GM23338 (cell line): ENCODE measurements around the gene PPP4C. TPM values are rescaled to one million over a fixed set of nuclear protein-coding genes. Genes with fewer than 3 reads are reported as not detected.

Experiments
- ATAC-seq: fragments of 200-7000 bp; cut with Tn5 transposase; 3 replicates; pipeline ENCODE4 v1.9.1; 2020
- DNase-seq: peaks from one replicate; pipeline ENCODE4 v3.0.0-alpha.2; 2015; ENCODE audit warnings: low spot score
- H2AFZ ChIP-seq: fragments of 200-600 bp; sonication (generic); 2 replicates; pipeline ENCODE4 v1.8.0; 2016; ENCODE audit warnings: antibody characterized with exemption, mild to moderate bottlenecking, moderate library complexity
- H3F3A ChIP-seq: fragments of 200-600 bp; sonication (generic); replicated peaks from 2 replicates; pipeline ENCODE4 v1.8.0; 2017; ENCODE audit warnings: antibody characterized with exemption, mixed run types, low read depth
- H3K27ac ChIP-seq: fragments of 200-600 bp; sonication (generic); 2 replicates; pipeline ENCODE4 v1.6.1; 2016; ENCODE audit warnings: low read depth
- H3K27me3 ChIP-seq: fragments of 200-600 bp; sonication (generic); 2 replicates; pipeline ENCODE4 v1.8.0; 2016; ENCODE audit warnings: mild to moderate bottlenecking, mixed run types, moderate library complexity; ENCODE audit not compliant: insufficient read depth
- H3K36me3 ChIP-seq: fragments of 200-600 bp; sonication (generic); 2 replicates; pipeline ENCODE4 v1.8.0; 2016; ENCODE audit warnings: mild to moderate bottlenecking; ENCODE audit not compliant: insufficient read depth
- H3K4me1 ChIP-seq: fragments of 200-600 bp; sonication (generic); 2 replicates; pipeline ENCODE4 v1.8.0; 2016; ENCODE audit warnings: mild to moderate bottlenecking, moderate library complexity; ENCODE audit not compliant: insufficient read depth
- H3K4me2 ChIP-seq: fragments of 200-600 bp; sonication (generic); 2 replicates; pipeline ENCODE4 v1.7.1; 2017; ENCODE audit warnings: mixed run types
- H3K4me3 ChIP-seq: fragments of 200-600 bp; sonication (generic); 2 replicates; pipeline ENCODE4 v1.6.1; 2016; ENCODE audit warnings: mixed run types
- H3K79me2 ChIP-seq: fragments of 200-600 bp; sonication (generic); replicated peaks from 2 replicates; pipeline ENCODE4 v1.8.0; 2017; ENCODE audit warnings: mild to moderate bottlenecking; ENCODE audit not compliant: insufficient read depth
- H3K9me2 ChIP-seq: fragments of 200-600 bp; sonication (generic); 2 replicates; pipeline ENCODE4 v1.8.0; 2017; ENCODE audit not compliant: insufficient read depth
- H4K20me1 ChIP-seq: fragments of 200-600 bp; sonication (generic); replicated peaks from 2 replicates; pipeline ENCODE4 v1.8.0; 2017; ENCODE audit warnings: mild to moderate bottlenecking; ENCODE audit not compliant: insufficient read depth
- H3K27ac Mint-ChIP-seq: 2 replicates; pipeline ENCODE4 v1.8.0; 2020; ENCODE audit warnings: inconsistent platforms, mild to moderate bottlenecking, moderate library complexity, mixed read lengths
- H3K27me3 Mint-ChIP-seq: 3 replicates; pipeline ENCODE4 v1.8.0; 2022; ENCODE audit warnings: low read depth, mild to moderate bottlenecking, moderate library complexity, mixed read lengths, inconsistent platforms; ENCODE audit not compliant: insufficient read depth, poor library complexity
- H3K36me3 Mint-ChIP-seq: 3 replicates; pipeline ENCODE4 v1.8.0; 2021; ENCODE audit warnings: low read depth, mild to moderate bottlenecking, inconsistent platforms, moderate library complexity, mixed read lengths
- H3K4me1 Mint-ChIP-seq: 3 replicates; pipeline ENCODE4 v1.8.0; 2020; ENCODE audit warnings: mild to moderate bottlenecking, inconsistent platforms, mixed read lengths
- H3K4me3 Mint-ChIP-seq: 3 replicates; pipeline ENCODE4 v1.8.0; 2021; ENCODE audit warnings: moderate library complexity, mild to moderate bottlenecking, inconsistent platforms, mixed read lengths
- H3K9me3 Mint-ChIP-seq: 3 replicates; pipeline ENCODE4 v1.8.0; 2020; ENCODE audit warnings: moderate library complexity, mild to moderate bottlenecking, inconsistent platforms, mixed read lengths
- CREB1 ChIP-seq: fragments of 250-450 bp; sonication (Bioruptor Pico); IDR thresholded peaks from 2 replicates; pipeline ENCODE4 v1.5.0; 2020; ENCODE audit warnings: low read depth, mild to moderate bottlenecking, moderate library complexity
- EZH2 ChIP-seq: fragments of 200-600 bp; sonication (generic); IDR thresholded peaks from one replicate; pipeline ENCODE4 v1.8.0; 2017; ENCODE audit warnings: antibody characterized with exemption, mild to moderate bottlenecking, low read depth; ENCODE audit not compliant: unreplicated experiment
- EZH2phosphoT487 ChIP-seq: fragments of 200-600 bp; sonication (generic); IDR thresholded peaks from one replicate; pipeline ENCODE4 v1.8.1; 2018; ENCODE audit warnings: antibody characterized with exemption; ENCODE audit not compliant: unreplicated experiment
- JUNB ChIP-seq: IDR thresholded peaks from one replicate; pipeline ENCODE4 v1.6.1; 2016; ENCODE audit warnings: antibody characterized with exemption; ENCODE audit not compliant: unreplicated experiment
- NANOG ChIP-seq: IDR thresholded peaks from 2 replicates; pipeline ENCODE4 v1.6.1; 2016; ENCODE audit warnings: antibody characterized with exemption, borderline replicate concordance
- POLR2AphosphoS5 ChIP-seq: IDR thresholded peaks from 2 replicates; pipeline ENCODE4 v1.6.1; 2016; ENCODE audit warnings: antibody characterized with exemption, low read depth
- STAT1 ChIP-seq: IDR thresholded peaks from one replicate; pipeline ENCODE4 v1.6.1; 2016; ENCODE audit warnings: antibody characterized with exemption; ENCODE audit not compliant: unreplicated experiment
- ZNF114 ChIP-seq: fragments of 250-450 bp; sonication (Bioruptor Pico); IDR thresholded peaks from 2 replicates; pipeline ENCODE4 v1.5.0; 2020; ENCODE audit warnings: mild to moderate bottlenecking, moderate library complexity
- ZNF331 ChIP-seq: fragments of 250-450 bp; sonication (Bioruptor Pico); IDR thresholded peaks from 2 replicates; pipeline ENCODE4 v1.5.0; 2020; ENCODE audit warnings: low read depth, mild to moderate bottlenecking, moderate library complexity
- polyA plus RNA-seq: library from polyadenylated mRNA; unstranded; fragments of >200 nt; fragmentation: Nextera tagmentation; extraction: Ambion mirVana; gene quantifications from 2 replicates; pipeline ENCODE4 v1.2.1, GENCODE V29; 2016
- total RNA-seq: library from RNA; depleted of rRNA; stranded (reverse); fragments of >200 nt; shearing (Covaris generic); gene quantifications from 2 replicates; pipeline ENCODE4 v1.2.3, GENCODE V29; 2014
- TF ChIP-seq, protein P1 (sequence below): IDR thresholded peaks from 2 replicates; pipeline ENCODE4 v1.6.1; 2016; ENCODE audit warnings: antibody characterized with exemption
- TF ChIP-seq, protein P2 (sequence below), 2 experiments: fragments of 200-600 bp in 1 of 2; sonication (generic) in 1 of 2; conservative IDR thresholded peaks; 2 replicates each; pipeline versions ENCODE4 v1.5.1 to v1.6.1; 2016 to 2017; ENCODE audit warnings: antibody characterized with exemption in 2 of 2, low read depth in 2 of 2, mild to moderate bottlenecking in 2 of 2, moderate library complexity in 1 of 2
- TF ChIP-seq, protein P3 (sequence below): fragments of 250-450 bp; sonication (Bioruptor Pico); IDR thresholded peaks from 2 replicates; pipeline ENCODE4 v1.5.0; 2020; ENCODE audit warnings: mild to moderate bottlenecking, moderate library complexity
- TF ChIP-seq, protein P4 (sequence below): IDR thresholded peaks from one replicate; pipeline ENCODE4 v1.6.1; 2018; ENCODE audit warnings: antibody characterized with exemption; ENCODE audit not compliant: unreplicated experiment

Gene PPP4C
- total and polyA plus RNA-seq, 2 experiments from 2014 or later, result 120 to 170 TPM

DNA sequence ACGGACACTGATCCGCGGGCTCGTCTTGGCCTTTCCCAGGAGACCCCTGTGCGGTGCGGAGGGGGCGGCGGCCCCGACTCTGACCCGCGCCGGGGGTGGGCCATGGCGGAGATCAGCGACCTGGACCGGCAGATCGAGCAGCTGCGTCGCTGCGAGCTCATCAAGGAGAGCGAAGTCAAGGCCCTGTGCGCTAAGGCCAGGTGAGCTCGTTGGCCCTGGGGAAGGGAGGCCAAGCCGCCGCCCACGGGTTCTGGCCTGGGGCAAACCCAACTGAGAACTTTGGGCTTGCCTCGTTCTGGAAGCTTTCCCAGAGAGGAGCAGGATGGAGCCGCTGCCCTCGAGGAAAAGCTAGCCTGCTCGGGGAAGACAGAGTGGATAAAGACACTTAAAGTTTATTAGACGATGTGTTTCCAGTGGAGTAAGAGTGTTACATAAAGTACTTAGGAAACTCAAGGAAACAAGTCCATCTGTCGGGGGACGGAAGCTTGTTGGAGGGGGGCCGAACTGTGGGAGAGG, 540 bp downstream of the PPP4C start:
- H2AFZ ChIP-seq, result 0 out of 2 replicates have a peak overlapping the region, but pooled peaks have one; percentile 18
- peaks cover 34% of the 10 kb centered on the region for H3K79me2 ChIP-seq

More for the DNA sequence above, 540 bp downstream of the PPP4C start:
- TF ChIP-seq, protein P1, sequence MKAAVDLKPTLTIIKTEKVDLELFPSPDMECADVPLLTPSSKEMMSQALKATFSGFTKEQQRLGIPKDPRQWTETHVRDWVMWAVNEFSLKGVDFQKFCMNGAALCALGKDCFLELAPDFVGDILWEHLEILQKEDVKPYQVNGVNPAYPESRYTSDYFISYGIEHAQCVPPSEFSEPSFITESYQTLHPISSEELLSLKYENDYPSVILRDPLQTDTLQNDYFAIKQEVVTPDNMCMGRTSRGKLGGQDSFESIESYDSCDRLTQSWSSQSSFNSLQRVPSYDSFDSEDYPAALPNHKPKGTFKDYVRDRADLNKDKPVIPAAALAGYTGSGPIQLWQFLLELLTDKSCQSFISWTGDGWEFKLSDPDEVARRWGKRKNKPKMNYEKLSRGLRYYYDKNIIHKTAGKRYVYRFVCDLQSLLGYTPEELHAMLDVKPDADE, result no peak
- no peak for TF ChIP-seq STAT1
- TF ChIP-seq POLR2AphosphoS5, result no peak
- no peak for TF ChIP-seq EZH2
- TF ChIP-seq CREB1 (CRISPR knock-in tag), result no peak
- TF ChIP-seq ZNF331 (CRISPR knock-in tag), result no peak
- TF ChIP-seq, protein P2, sequence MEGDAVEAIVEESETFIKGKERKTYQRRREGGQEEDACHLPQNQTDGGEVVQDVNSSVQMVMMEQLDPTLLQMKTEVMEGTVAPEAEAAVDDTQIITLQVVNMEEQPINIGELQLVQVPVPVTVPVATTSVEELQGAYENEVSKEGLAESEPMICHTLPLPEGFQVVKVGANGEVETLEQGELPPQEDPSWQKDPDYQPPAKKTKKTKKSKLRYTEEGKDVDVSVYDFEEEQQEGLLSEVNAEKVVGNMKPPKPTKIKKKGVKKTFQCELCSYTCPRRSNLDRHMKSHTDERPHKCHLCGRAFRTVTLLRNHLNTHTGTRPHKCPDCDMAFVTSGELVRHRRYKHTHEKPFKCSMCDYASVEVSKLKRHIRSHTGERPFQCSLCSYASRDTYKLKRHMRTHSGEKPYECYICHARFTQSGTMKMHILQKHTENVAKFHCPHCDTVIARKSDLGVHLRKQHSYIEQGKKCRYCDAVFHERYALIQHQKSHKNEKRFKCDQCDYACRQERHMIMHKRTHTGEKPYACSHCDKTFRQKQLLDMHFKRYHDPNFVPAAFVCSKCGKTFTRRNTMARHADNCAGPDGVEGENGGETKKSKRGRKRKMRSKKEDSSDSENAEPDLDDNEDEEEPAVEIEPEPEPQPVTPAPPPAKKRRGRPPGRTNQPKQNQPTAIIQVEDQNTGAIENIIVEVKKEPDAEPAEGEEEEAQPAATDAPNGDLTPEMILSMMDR (conservative IDR thresholded peaks at IDR 0.05; ENCODE audit: low read depth in 2 of 2), result no peak
- TF ChIP-seq, protein P3, sequence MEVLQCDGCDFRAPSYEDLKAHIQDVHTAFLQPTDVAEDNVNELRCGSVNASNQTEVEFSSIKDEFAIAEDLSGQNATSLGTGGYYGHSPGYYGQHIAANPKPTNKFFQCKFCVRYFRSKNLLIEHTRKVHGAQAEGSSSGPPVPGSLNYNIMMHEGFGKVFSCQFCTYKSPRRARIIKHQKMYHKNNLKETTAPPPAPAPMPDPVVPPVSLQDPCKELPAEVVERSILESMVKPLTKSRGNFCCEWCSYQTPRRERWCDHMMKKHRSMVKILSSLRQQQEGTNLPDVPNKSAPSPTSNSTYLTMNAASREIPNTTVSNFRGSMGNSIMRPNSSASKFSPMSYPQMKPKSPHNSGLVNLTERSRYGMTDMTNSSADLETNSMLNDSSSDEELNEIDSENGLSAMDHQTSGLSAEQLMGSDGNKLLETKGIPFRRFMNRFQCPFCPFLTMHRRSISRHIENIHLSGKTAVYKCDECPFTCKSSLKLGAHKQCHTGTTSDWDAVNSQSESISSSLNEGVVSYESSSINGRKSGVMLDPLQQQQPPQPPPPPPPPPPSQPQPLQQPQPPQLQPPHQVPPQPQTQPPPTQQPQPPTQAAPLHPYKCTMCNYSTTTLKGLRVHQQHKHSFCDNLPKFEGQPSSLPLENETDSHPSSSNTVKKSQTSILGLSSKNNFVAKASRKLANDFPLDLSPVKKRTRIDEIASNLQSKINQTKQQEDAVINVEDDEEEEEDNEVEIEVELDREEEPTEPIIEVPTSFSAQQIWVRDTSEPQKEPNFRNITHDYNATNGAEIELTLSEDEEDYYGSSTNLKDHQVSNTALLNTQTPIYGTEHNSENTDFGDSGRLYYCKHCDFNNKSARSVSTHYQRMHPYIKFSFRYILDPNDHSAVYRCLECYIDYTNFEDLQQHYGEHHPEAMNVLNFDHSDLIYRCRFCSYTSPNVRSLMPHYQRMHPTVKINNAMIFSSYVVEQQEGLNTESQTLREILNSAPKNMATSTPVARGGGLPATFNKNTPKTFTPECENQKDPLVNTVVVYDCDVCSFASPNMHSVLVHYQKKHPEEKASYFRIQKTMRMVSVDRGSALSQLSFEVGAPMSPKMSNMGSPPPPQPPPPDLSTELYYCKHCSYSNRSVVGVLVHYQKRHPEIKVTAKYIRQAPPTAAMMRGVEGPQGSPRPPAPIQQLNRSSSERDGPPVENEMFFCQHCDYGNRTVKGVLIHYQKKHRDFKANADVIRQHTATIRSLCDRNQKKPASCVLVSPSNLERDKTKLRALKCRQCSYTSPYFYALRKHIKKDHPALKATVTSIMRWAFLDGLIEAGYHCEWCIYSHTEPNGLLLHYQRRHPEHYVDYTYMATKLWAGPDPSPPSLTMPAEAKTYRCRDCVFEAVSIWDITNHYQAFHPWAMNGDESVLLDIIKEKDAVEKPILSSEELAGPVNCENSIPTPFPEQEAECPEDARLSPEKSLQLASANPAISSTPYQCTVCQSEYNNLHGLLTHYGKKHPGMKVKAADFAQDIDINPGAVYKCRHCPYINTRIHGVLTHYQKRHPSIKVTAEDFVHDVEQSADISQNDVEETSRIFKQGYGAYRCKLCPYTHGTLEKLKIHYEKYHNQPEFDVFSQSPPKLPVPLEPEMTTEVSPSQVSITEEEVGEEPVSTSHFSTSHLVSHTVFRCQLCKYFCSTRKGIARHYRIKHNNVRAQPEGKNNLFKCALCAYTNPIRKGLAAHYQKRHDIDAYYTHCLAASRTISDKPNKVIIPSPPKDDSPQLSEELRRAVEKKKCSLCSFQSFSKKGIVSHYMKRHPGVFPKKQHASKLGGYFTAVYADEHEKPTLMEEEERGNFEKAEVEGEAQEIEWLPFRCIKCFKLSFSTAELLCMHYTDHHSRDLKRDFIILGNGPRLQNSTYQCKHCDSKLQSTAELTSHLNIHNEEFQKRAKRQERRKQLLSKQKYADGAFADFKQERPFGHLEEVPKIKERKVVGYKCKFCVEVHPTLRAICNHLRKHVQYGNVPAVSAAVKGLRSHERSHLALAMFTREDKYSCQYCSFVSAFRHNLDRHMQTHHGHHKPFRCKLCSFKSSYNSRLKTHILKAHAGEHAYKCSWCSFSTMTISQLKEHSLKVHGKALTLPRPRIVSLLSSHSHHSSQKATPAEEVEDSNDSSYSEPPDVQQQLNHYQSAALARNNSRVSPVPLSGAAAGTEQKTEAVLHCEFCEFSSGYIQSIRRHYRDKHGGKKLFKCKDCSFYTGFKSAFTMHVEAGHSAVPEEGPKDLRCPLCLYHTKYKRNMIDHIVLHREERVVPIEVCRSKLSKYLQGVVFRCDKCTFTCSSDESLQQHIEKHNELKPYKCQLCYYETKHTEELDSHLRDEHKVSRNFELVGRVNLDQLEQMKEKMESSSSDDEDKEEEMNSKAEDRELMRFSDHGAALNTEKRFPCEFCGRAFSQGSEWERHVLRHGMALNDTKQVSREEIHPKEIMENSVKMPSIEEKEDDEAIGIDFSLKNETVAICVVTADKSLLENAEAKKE, result no peak
- TF ChIP-seq NANOG, result no peak
- no peak for TF ChIP-seq EZH2phosphoT487
- TF ChIP-seq, protein P4, sequence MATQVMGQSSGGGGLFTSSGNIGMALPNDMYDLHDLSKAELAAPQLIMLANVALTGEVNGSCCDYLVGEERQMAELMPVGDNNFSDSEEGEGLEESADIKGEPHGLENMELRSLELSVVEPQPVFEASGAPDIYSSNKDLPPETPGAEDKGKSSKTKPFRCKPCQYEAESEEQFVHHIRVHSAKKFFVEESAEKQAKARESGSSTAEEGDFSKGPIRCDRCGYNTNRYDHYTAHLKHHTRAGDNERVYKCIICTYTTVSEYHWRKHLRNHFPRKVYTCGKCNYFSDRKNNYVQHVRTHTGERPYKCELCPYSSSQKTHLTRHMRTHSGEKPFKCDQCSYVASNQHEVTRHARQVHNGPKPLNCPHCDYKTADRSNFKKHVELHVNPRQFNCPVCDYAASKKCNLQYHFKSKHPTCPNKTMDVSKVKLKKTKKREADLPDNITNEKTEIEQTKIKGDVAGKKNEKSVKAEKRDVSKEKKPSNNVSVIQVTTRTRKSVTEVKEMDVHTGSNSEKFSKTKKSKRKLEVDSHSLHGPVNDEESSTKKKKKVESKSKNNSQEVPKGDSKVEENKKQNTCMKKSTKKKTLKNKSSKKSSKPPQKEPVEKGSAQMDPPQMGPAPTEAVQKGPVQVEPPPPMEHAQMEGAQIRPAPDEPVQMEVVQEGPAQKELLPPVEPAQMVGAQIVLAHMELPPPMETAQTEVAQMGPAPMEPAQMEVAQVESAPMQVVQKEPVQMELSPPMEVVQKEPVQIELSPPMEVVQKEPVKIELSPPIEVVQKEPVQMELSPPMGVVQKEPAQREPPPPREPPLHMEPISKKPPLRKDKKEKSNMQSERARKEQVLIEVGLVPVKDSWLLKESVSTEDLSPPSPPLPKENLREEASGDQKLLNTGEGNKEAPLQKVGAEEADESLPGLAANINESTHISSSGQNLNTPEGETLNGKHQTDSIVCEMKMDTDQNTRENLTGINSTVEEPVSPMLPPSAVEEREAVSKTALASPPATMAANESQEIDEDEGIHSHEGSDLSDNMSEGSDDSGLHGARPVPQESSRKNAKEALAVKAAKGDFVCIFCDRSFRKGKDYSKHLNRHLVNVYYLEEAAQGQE, result no peak
- TF ChIP-seq ZNF114 (CRISPR knock-in tag), result no peak
- TF ChIP-seq JUNB, result no peak
- peak overlapping the region; percentile 77 for H3K27ac Mint-ChIP-seq
- H3K4me1 Mint-ChIP-seq, result peaks cover 10% of the 10 kb centered on the region
- peaks cover 60% of the 10 kb centered on the region for H3K36me3 Mint-ChIP-seq
- no peak for DNase-seq
- Histone ChIP-seq H3F3A (peaks cover 30% of the 10 kb centered on the region), H3K27me3 (no peaks in the 10 kb centered on the region), H3K4me3 (peak overlapping the region; percentile 96), H3K4me2 (peak overlapping the region; percentile 90), H4K20me1 (peaks cover 30% of the 10 kb centered on the region), H3K27ac (no peak overlapping the region; the same call in 1 of the 2 replicates), H3K36me3 (peaks cover 17% of the 10 kb centered on the region), H3K9me2 (no peaks in the 10 kb centered on the region), H3K4me1 (peaks cover 16% of the 10 kb centered on the region)
- H3K4me3 Mint-ChIP-seq, result peak overlapping the region; percentile 93
- no peaks in the 10 kb centered on the region for H3K9me3 Mint-ChIP-seq
- peak; percentile 19 for ATAC-seq
- peaks cover 18% of the 10 kb centered on the region for H3K27me3 Mint-ChIP-seq
